GM21737 (cell line): ENCODE results near the gene JCAD.
"Not testable (repeated sequence)": the region's sequence is repeated elsewhere in the genome, so short reads cannot be mapped to it uniquely, and the experiment has no call there.

Experiments
- ATAC-seq: cut with Tn5 transposase; IDR thresholded peaks from one replicate; pipeline ENCODE4 v1.9.1; 2021; ENCODE audit warnings: mild to moderate bottlenecking, moderate library complexity; ENCODE audit not compliant: unreplicated experiment

The JCAD gene

GRCh38 chr10:30027057-30028005 is 32.1 kb downstream of the JCAD start:
- peak; percentile 91 for ATAC-seq

GRCh38 chr10:30026578-30026977 is 32.8 kb downstream of the JCAD start:
- ATAC-seq, result no peak

- no peak for ATAC-seq
These were observed 33.3 kb downstream of the JCAD start for GRCh38 chr10:30026080-30026479.

GRCh38 chr10:30025428-30025827 is 34.0 kb downstream of the JCAD start:
- not testable (repeated sequence) for ATAC-seq

- ATAC-seq, result no peak
These were observed 36.8 kb downstream of the JCAD start for GRCh38 chr10:30022590-30022989.

- no peak for ATAC-seq
These were observed 39.9 kb downstream of the JCAD start for GRCh38 chr10:30019468-30019867.

GRCh38 chr10:30018496-30018895 is 40.9 kb downstream of the JCAD start:
- no peak for ATAC-seq

GRCh38 chr10:30017966-30018365 is 41.4 kb downstream of the JCAD start:
- ATAC-seq, result no peak

- no peak for ATAC-seq
These were observed 41.8 kb downstream of the JCAD start for GRCh38 chr10:30017556-30017955.

- no peak for ATAC-seq
These were observed 44.9 kb downstream of the JCAD start for GRCh38 chr10:30014511-30014910.

GRCh38 chr10:30013757-30014156 is 45.6 kb downstream of the JCAD start:
- no peak for ATAC-seq

GRCh38 chr10:30011956-30012647 is 47.3 kb downstream of the JCAD start:
- ATAC-seq, result no peak

GRCh38 chr10:30011396-30011795 is 48.0 kb downstream of the JCAD start:
- no peak for ATAC-seq

- no peak for ATAC-seq
These were observed 52.0 kb downstream of the JCAD start for GRCh38 chr10:30007406-30007805.

- ATAC-seq, result no peak
These were observed 53.0 kb downstream of the JCAD start for GRCh38 chr10:30006410-30006809.

GRCh38 chr10:30005116-30005515 is 54.3 kb downstream of the JCAD start:
- ATAC-seq, result not testable (repeated sequence)

- ATAC-seq, result no peak
These were observed 56.7 kb downstream of the JCAD start for GRCh38 chr10:30002426-30003266.

- no peak for ATAC-seq
These were observed 58.4 kb downstream of the JCAD start for GRCh38 chr10:30000802-30001571.

GRCh38 chr10:29998142-29998808 is 61.1 kb downstream of the JCAD start:
- ATAC-seq, result peak; percentile 73

GRCh38 chr10:29994811-29995210 is 64.6 kb downstream of the JCAD start:
- no peak for ATAC-seq
